SK-N-SH (cell line): ENCODE measurements around the gene CCDC138. TPM values are rescaled to one million over a fixed set of nuclear protein-coding genes. Genes with fewer than 3 reads are reported as not detected.

ENCODE experiments used
- CTCF ChIA-PET: fragments of 300-600, 350-600 bp; formaldehyde crosslinking; extraction: SDS; loops from one replicate; lab custom pipeline; 2021; lab: Yijun Ruan, JAX
- POLR2A ChIA-PET: fragments of 350-600 bp; sonication (Branson Sonifier 250); formaldehyde crosslinking; extraction: SDS; loops from one replicate; lab custom pipeline; 2020; ENCODE audit warnings: antibody characterized with exemption, inconsistent platforms; lab: Yijun Ruan, JAX
- DNase-seq: peaks from one replicate; pipeline ENCODE4 v3.0.0; 2012
- H2AFZ ChIP-seq: fragments of 200-600 bp; sonication (generic); 2 replicates; pipeline ENCODE4 v1.8.1; 2016; ENCODE audit warnings: antibody characterized with exemption, mild to moderate bottlenecking, low read depth
- H3F3A ChIP-seq: fragments of 200-600 bp; sonication (generic); replicated peaks from 2 replicates; pipeline ENCODE3; 2016; ENCODE audit warnings: antibody characterized with exemption, mild to moderate bottlenecking; ENCODE audit not compliant: insufficient read depth
- H3K27ac ChIP-seq, 2 experiments: fragments of 200-500 bp in 1 of 2; fragments of 200-600 bp in 1 of 2; sonication (Bioruptor generic) in 1 of 2; sonication (generic), shearing (Covaris generic) in 1 of 2; 2 replicates each; pipeline versions ENCODE4 v1.5.1 to v1.6.1; 2014 to 2016; ENCODE audit warnings: low read depth in 2 of 2, inconsistent platforms in 1 of 2, low read length in 1 of 2, mild to moderate bottlenecking in 1 of 2, mixed read lengths in 1 of 2
- H3K27me3 ChIP-seq: fragments of 200-600 bp; sonication (generic), shearing (Covaris generic); 2 replicates; pipeline ENCODE4 v1.6.1; 2016; ENCODE audit warnings: mixed run types; ENCODE audit not compliant: insufficient read depth
- H3K36me3 ChIP-seq, 2 experiments: fragments of 200-500 bp in 1 of 2; fragments of 200-600 bp in 1 of 2; sonication (Bioruptor generic) in 1 of 2; sonication (generic) in 1 of 2; replicated peaks in 1 of 2; 2 replicates each; pipeline versions ENCODE3 to v1.5.1; 2014 to 2016; ENCODE audit warnings: low read length in 1 of 2, mild to moderate bottlenecking in 1 of 2; ENCODE audit not compliant: insufficient read depth in 2 of 2, control insufficient read depth in 1 of 2
- H3K4me1 ChIP-seq, 2 experiments: fragments of 200-500 bp in 1 of 2; fragments of 200-600 bp in 1 of 2; sonication (Bioruptor generic) in 1 of 2; sonication (generic), shearing (Covaris generic) in 1 of 2; 2 replicates each; pipeline versions ENCODE4 v1.5.1 to v1.6.1; 2014 to 2016; ENCODE audit warnings: low read depth in 1 of 2, low read length in 1 of 2, mixed run types in 1 of 2; ENCODE audit not compliant: insufficient read depth in 2 of 2, control insufficient read depth in 1 of 2
- H3K4me2 ChIP-seq: fragments of 200-600 bp; sonication (generic), shearing (Covaris generic); 2 replicates; pipeline ENCODE4 v1.6.1; 2017; ENCODE audit warnings: mixed run types
- H3K4me3 ChIP-seq, 2 experiments: fragments of 200-500 bp in 1 of 2; fragments of 200-600 bp in 1 of 2; sonication (Bioruptor generic) in 1 of 2; sonication (generic), shearing (Covaris generic) in 1 of 2; 2 replicates each; pipeline versions ENCODE4 v1.5.1 to v1.8.1; 2014 to 2016; ENCODE audit warnings: low read depth in 2 of 2, inconsistent platforms in 1 of 2, low read length in 1 of 2, mild to moderate bottlenecking in 1 of 2, mixed read lengths in 1 of 2, moderate library complexity in 1 of 2
- H3K79me2 ChIP-seq: fragments of 200-600 bp; sonication (generic); 2 replicates; pipeline ENCODE4 v1.8.1; 2017; ENCODE audit warnings: mild to moderate bottlenecking; ENCODE audit not compliant: insufficient read depth
- H3K9ac ChIP-seq: fragments of 200-600 bp; sonication (generic); 2 replicates; pipeline ENCODE4 v1.6.1; 2017; ENCODE audit warnings: mixed run types
- H3K9me2 ChIP-seq: fragments of 200-600 bp; sonication (generic); 2 replicates; pipeline ENCODE4 v1.6.1; 2017; ENCODE audit warnings: mixed run types
- H3K9me3 ChIP-seq: fragments of 200-600 bp; sonication (generic); 2 replicates; pipeline ENCODE4 v1.6.1; 2017; ENCODE audit warnings: mixed run types, mild to moderate bottlenecking, moderate library complexity
- H4K20me1 ChIP-seq: fragments of 200-600 bp; sonication (generic); 2 replicates; pipeline ENCODE4 v1.6.1; 2017; ENCODE audit warnings: mild to moderate bottlenecking, mixed run types; ENCODE audit not compliant: insufficient read depth
- ELF1 ChIP-seq: IDR thresholded peaks from 2 replicates; pipeline ENCODE4 v1.4.0; 2012
- EP300 ChIP-seq, 2 experiments: IDR thresholded peaks; 2 replicates each; pipeline versions ENCODE4 v1.4.0 to v1.6.1; 2012; ENCODE audit warnings: borderline replicate concordance in 1 of 2, low read depth in 1 of 2, low read length in 1 of 2
- FOXJ3 ChIP-seq: sonication (generic); formaldehyde crosslinking; IDR thresholded peaks from 2 replicates; pipeline ENCODE4 v1.5.1; 2020; ENCODE audit warnings: mild to moderate bottlenecking, missing genetic modification reagents
- IRF3 ChIP-seq: fragments of 150-350 bp; IDR thresholded peaks from 2 replicates; pipeline ENCODE4 v1.6.1; 2016; ENCODE audit warnings: mild to moderate bottlenecking, low read depth, low read length
- MXI1 ChIP-seq: IDR thresholded peaks from 2 replicates; pipeline ENCODE4 v1.6.1; 2012; ENCODE audit warnings: mild to moderate bottlenecking, low read depth, low read length, improper control_type of control experiment
- NFIC ChIP-seq: IDR thresholded peaks from 2 replicates; pipeline ENCODE4 v1.4.0; 2012; ENCODE audit warnings: borderline replicate concordance
- POLR2AphosphoS5 ChIP-seq: IDR thresholded peaks from 2 replicates; pipeline ENCODE4 v1.6.1; 2012; ENCODE audit warnings: low read depth, low read length
- RAD21 ChIP-seq: IDR thresholded peaks from 2 replicates; pipeline ENCODE4 v1.6.1; 2012; ENCODE audit warnings: mild to moderate bottlenecking, low read length
- RCOR1 ChIP-seq: fragments of 150-350 bp; IDR thresholded peaks from 2 replicates; pipeline ENCODE4 v1.6.1; 2017; ENCODE audit warnings: antibody characterized with exemption, low read length
- RXRA ChIP-seq: IDR thresholded peaks from 2 replicates; pipeline ENCODE4 v1.4.0; 2012; ENCODE audit warnings: low read depth, mild to moderate bottlenecking, borderline replicate concordance
- SMC3 ChIP-seq: IDR thresholded peaks from 2 replicates; pipeline ENCODE4 v1.6.1; 2012; ENCODE audit warnings: low read depth, low read length, improper control_type of control experiment
- TCF12 ChIP-seq: IDR thresholded peaks from 2 replicates; pipeline ENCODE4 v1.4.0; 2012
- TEAD4 ChIP-seq: IDR thresholded peaks from 2 replicates; pipeline ENCODE4 v1.4.0; 2012; ENCODE audit warnings: mild to moderate bottlenecking, borderline replicate concordance; ENCODE audit not compliant: insufficient read depth
- USF1 ChIP-seq: IDR thresholded peaks from 2 replicates; pipeline ENCODE4 v1.4.0; 2012; ENCODE audit warnings: low read depth, borderline replicate concordance
- USF2 ChIP-seq: fragments of 150-350 bp; IDR thresholded peaks from 2 replicates; pipeline ENCODE4 v1.6.1; 2017; ENCODE audit warnings: antibody characterized with exemption, low read length, low read depth, borderline replicate concordance
- YY1 ChIP-seq: IDR thresholded peaks from 2 replicates; pipeline ENCODE4 v1.4.0; 2012; ENCODE audit warnings: low read depth, mild to moderate bottlenecking
- ZBTB33 ChIP-seq: IDR thresholded peaks from 2 replicates; pipeline ENCODE4 v1.4.0; 2012; ENCODE audit warnings: low read depth, borderline replicate concordance
- WGBS: methylation state at CpG from one replicate; pipeline ENCODE4 v1.1.6; 2017; ENCODE audit warnings: low lambda C conversion rate; 5-methylcytosine and 5-hydroxymethylcytosine counted together
- polyA plus RNA-seq, 3 experiments: library from polyadenylated mRNA; depleted of rRNA; stranded (reverse); fragments of >200 nt; gene quantifications; 2 replicates each; pipeline ENCODE4 v1.2.3, GENCODE V29; 2012

CCDC138 gene
- polyA plus RNA-seq, 1 of the 3 experiments (the other 2 are of a cell fraction): 1.2 TPM

- TF ChIP-seq NFIC (no peak), SMC3 (no peak), USF2 (no peak)
- TF ChIP-seq, all 33 proteins: peak for 0
Observed at GRCh38 chr2:108852375-108852774, 65.8 kb downstream of the CCDC138 start (continued).

- CTCF ChIA-PET: interaction anchor here (0.9 to 1.2 kb wide), 2 partner anchors 10 to 13 kb away, joined by 3 to 4 read pairs; no protein-coding TSS in a partner anchor
- Histone ChIP-seq H3K27me3 (no peaks in the 10 kb centered on the region), H3K9ac (no peak overlapping the region), H4K20me1 (no peaks in the 10 kb centered on the region), H3K36me3 (peaks cover 7 to 26% of the 10 kb centered on the region in 2 experiments), H2AFZ (no peak overlapping the region), H3K4me1 (no peaks in the 10 kb centered on the region), H3K9me2 (no peaks in the 10 kb centered on the region), H3K9me3 (no peaks in the 10 kb centered on the region), H3K27ac (no peak overlapping the region), H3K4me2 (no peak overlapping the region), H3F3A (peaks cover 26% of the 10 kb centered on the region), H3K79me2 (no peaks in the 10 kb centered on the region), H3K4me3 (no peak overlapping the region)
- DNase-seq: no peak
- 93% methylated on average over 2 of the region's 2 CpGs for WGBS
- TF ChIP-seq RXRA: no peak
- TF ChIP-seq ELF1: no peak
- no peak for TF ChIP-seq TEAD4
- TF ChIP-seq RCOR1: no peak
- no peak for TF ChIP-seq EP300 (IDR thresholded peaks at IDR 0.05; ENCODE audit: borderline replicate concordance in 1 of 2, low read depth in 1 of 2, low read length in 1 of 2)
- no peak for TF ChIP-seq USF2
- no peak for TF ChIP-seq MXI1
- TF ChIP-seq YY1: no peak
- TF ChIP-seq NFIC: no peak
- TF ChIP-seq ZBTB33: no peak
- TF ChIP-seq POLR2AphosphoS5: no peak
- TF ChIP-seq FOXJ3 (CRISPR knock-in tag): no peak
- TF ChIP-seq TCF12: no peak
- no peak for TF ChIP-seq USF1
- TF ChIP-seq RAD21: no peak
- TF ChIP-seq IRF3: no peak
- POLR2A ChIA-PET: interaction anchor here (0.6 kb wide), 1 partner anchor 62 kb away, joined by 3 read pairs; no protein-coding TSS in a partner anchor
Observed at GRCh38 chr2:108853421-108853820, 66.8 kb downstream of the CCDC138 start.
